GM18951 (cell line): ENCODE measurements around the gene BRSK1.
A peak's percentile ranks its signal among the peaks of the same experiment; 100 is the strongest.

Experiments
- POLR2A ChIP-seq: IDR thresholded peaks from 4 replicates; pipeline ENCODE4 v1.6.1; 2011; ENCODE audit warnings: mild to moderate bottlenecking; ENCODE audit not compliant: insufficient read length, insufficient read depth; ENCODE audit errors: extremely low read depth
- in situ Hi-C: fragments of 300-500 bp; cut with MboI; formaldehyde crosslinking; loops from one replicate; pipeline ENCODE4 v1.12.0; 2022; ENCODE audit warnings: low sequenced_read_pairs, mixed read lengths, inconsistent platforms; ENCODE audit not compliant: unreplicated experiment

Gene BRSK1

GRCh38 chr19:55248166-55248675 is 35.6 kb upstream of the BRSK1 start:
- in situ Hi-C loops = no loop called here

GRCh38 chr19:55248704-55249103 is 35.1 kb upstream of the BRSK1 start:
- TF ChIP-seq POLR2A = no peak
- in situ Hi-C loops = no loop called here

More at GRCh38 chr19:55248166-55248675, 35.6 kb upstream of the BRSK1 start:
- TF ChIP-seq POLR2A = no peak

- in situ Hi-C loops = no loop called here
- TF ChIP-seq POLR2A = no peak
These were observed 34.0 kb upstream of the BRSK1 start for GRCh38 chr19:55249841-55250240.

- no peak for TF ChIP-seq POLR2A
- in situ Hi-C loops = no loop called here
These were observed 33.3 kb upstream of the BRSK1 start for GRCh38 chr19:55250262-55251036.

GRCh38 chr19:55251341-55252081 is 32.3 kb upstream of the BRSK1 start:
- TF ChIP-seq POLR2A = no peak
- in situ Hi-C loops = no loop called here

- in situ Hi-C loops = no loop called here
- no peak for TF ChIP-seq POLR2A
These were observed 30.8 kb upstream of the BRSK1 start for GRCh38 chr19:55252760-55253663.

- in situ Hi-C loops = no loop called here
- peak; percentile 56 for TF ChIP-seq POLR2A
These were observed 29.8 kb upstream of the BRSK1 start for GRCh38 chr19:55253842-55254624.

GRCh38 chr19:55254625-55254977 is 29.2 kb upstream of the BRSK1 start:
- in situ Hi-C loops = no loop called here
- TF ChIP-seq POLR2A = no peak

GRCh38 chr19:55255618-55256423 is 28.0 kb upstream of the BRSK1 start:
- TF ChIP-seq POLR2A = peak; percentile 52
- in situ Hi-C loops = no loop called here

- TF ChIP-seq POLR2A = no peak
- in situ Hi-C loops = no loop called here
These were observed 27.0 kb upstream of the BRSK1 start for GRCh38 chr19:55256562-55257460.
